Upper lobe of left lung (tissue), 6 donors: ENCODE measurements around the gene R3HDM2. TPM values are rescaled to one million over a fixed set of nuclear protein-coding genes. Genes with fewer than 3 reads are reported as not detected.

ENCODE experiments used
- ATAC-seq, 2 donors: fragments of 200-7000 bp; cut with Tn5 transposase; one replicate each; pipeline ENCODE4 v1.9.1; 2022; ENCODE audit warnings: mild to moderate bottlenecking in 2 of 2, moderate library complexity in 2 of 2; ENCODE audit not compliant: low FRiP score in 2 of 2
- DNase-seq, 2 donors: peaks; one replicate each; pipeline ENCODE4 v3.0.0-alpha.2; 2019 to 2020
- H3K27ac ChIP-seq, 4 donors: fragments of 200-600 bp; sonication (generic); one replicate each; pipeline ENCODE4 v1.5.1; 2016 to 2019
- H3K27me3 ChIP-seq, 4 donors: fragments of 200-600 bp; sonication (generic); one replicate each; pipeline ENCODE4 v1.5.1; 2017 to 2019
- H3K36me3 ChIP-seq, 4 donors: fragments of 200-600 bp; sonication (generic); one replicate each; pipeline ENCODE4 v1.5.1; 2016 to 2019
- H3K4me1 ChIP-seq, 4 donors: fragments of 200-600 bp; sonication (generic); one replicate each; pipeline ENCODE4 v1.5.1; 2018 to 2019
- H3K4me3 ChIP-seq, 4 donors: fragments of 200-600 bp; sonication (generic); one replicate each; pipeline ENCODE4 v1.5.1; 2017 to 2019; ENCODE audit warnings: mild to moderate bottlenecking in 2 of 4, moderate library complexity in 1 of 4
- H3K9me3 ChIP-seq, 4 donors: fragments of 200-600 bp; sonication (generic); one replicate each; pipeline ENCODE4 v1.5.1; 2018 to 2019
- EP300 ChIP-seq, 4 donors: sonication (generic); formaldehyde crosslinking; IDR thresholded peaks; one replicate each; pipeline ENCODE4 v1.5.1; 2017; ENCODE audit warnings: antibody characterized with exemption in 4 of 4, control low read depth in 2 of 4
- POLR2A ChIP-seq, 4 donors: fragments of 450-650 bp; IDR thresholded peaks; one replicate each; pipeline ENCODE4 v1.5.1; 2016 to 2017; ENCODE audit warnings: antibody characterized with exemption in 4 of 4, mild to moderate bottlenecking in 2 of 4
- POLR2AphosphoS5 ChIP-seq, 2 donors: sonication (generic); formaldehyde crosslinking; IDR thresholded peaks; one replicate each; pipeline ENCODE4 v1.5.1; 2017; ENCODE audit warnings: antibody characterized with exemption in 2 of 2
- WGBS, 2 donors: methylation state at CpG; one replicate each; pipeline ENCODE4 v1.1.5; 2017 to 2018; 5-methylcytosine and 5-hydroxymethylcytosine counted together
- total RNA-seq, 6 donors: library from RNA; depleted of rRNA in 4 of 6; stranded (reverse); fragments of >200 nt in 4 of 6; gene quantifications; one replicate each; pipeline versions ENCODE4 v1.1.0 to v1.2.1, GENCODE V29; 2016 to 2021
- TF ChIP-seq, protein P1 (sequence below), 6 experiments: fragments of 450-650 bp in 4 of 6; fragments of 200-600 bp in 2 of 6; sonication (generic) in 2 of 6; IDR thresholded peaks; one replicate each; pipeline ENCODE4 v1.5.1; 2016 to 2019; ENCODE audit warnings: antibody characterized with exemption in 6 of 6
- donor health status: DM: no; HTN: no; CAD: no; lungs with moderate emphysema.
- donor health status: DM: no; HTN: yes; CAD: no; lungs with severe emphysema.

The R3HDM2 gene
- total RNA-seq, 6 donors from 2014 or later = 39.2 to 94.3 (median 59.2) TPM

DNA sequence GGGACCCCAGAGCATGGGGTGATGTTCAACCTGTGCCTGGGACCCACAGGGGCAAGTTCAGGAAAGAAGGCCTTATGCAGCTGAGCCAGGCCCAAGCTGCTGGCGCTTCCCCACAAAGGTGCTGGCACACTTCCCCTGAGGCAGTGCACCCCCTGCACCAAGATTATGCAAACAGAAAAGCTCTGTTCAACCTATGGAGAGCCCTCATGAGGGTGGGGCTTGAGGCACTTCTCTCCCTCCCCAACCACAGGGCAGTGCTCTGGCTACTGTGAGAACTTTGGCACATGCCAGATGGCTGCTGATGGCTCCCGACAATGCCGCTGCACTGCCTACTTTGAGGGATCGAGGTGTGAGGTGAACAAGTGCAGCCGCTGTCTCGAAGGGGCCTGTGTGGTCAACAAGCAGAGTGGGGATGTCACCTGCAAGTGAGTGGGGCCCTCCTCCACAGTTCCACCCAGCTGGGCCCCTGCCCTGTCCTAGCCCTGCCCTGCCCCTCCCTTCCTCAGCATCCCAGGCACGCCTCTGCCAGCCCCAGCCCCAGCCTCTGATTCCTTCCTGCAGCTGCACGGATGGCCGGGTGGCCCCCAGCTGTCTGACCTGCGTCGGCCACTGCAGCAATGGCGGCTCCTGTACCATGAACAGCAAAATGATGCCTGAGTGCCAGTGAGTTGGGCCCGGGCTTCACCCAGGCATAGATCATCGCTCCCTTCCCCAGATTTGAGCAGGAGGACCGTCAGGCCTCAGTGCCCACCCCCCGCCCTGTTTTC is 219.7 kb downstream of the R3HDM2 start:
- H3K9me3 ChIP-seq = no peaks in the 10 kb centered on the region
- ATAC-seq (no peak), DNase-seq (peak in 1 of 2 donors; percentile 72)
- peaks cover 0 to 15% (median 8%) of the 10 kb centered on the region in 4 donors for H3K27me3 ChIP-seq
- TF ChIP-seq EP300 (IDR thresholded peaks at IDR 0.05) (no peak), POLR2A (IDR thresholded peaks at IDR 0.05) (no peak), POLR2AphosphoS5 (IDR thresholded peaks at IDR 0.05) (no peak)
- TF ChIP-seq, protein P1, sequence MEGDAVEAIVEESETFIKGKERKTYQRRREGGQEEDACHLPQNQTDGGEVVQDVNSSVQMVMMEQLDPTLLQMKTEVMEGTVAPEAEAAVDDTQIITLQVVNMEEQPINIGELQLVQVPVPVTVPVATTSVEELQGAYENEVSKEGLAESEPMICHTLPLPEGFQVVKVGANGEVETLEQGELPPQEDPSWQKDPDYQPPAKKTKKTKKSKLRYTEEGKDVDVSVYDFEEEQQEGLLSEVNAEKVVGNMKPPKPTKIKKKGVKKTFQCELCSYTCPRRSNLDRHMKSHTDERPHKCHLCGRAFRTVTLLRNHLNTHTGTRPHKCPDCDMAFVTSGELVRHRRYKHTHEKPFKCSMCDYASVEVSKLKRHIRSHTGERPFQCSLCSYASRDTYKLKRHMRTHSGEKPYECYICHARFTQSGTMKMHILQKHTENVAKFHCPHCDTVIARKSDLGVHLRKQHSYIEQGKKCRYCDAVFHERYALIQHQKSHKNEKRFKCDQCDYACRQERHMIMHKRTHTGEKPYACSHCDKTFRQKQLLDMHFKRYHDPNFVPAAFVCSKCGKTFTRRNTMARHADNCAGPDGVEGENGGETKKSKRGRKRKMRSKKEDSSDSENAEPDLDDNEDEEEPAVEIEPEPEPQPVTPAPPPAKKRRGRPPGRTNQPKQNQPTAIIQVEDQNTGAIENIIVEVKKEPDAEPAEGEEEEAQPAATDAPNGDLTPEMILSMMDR (IDR thresholded peaks at IDR 0.05) = no peak
- H3K36me3 ChIP-seq = peaks cover 0 to 53% (median 26%) of the 10 kb centered on the region in 4 donors
- no peak overlapping the region for H3K4me3 ChIP-seq
- peaks cover 16 to 36% (median 19%) of the 10 kb centered on the region in 4 donors for H3K4me1 ChIP-seq
- 84 to 87% methylated on average over 13 to 16 of the region's 16 CpGs for WGBS, 2 donors
- no peak overlapping the region for H3K27ac ChIP-seq

DNA sequence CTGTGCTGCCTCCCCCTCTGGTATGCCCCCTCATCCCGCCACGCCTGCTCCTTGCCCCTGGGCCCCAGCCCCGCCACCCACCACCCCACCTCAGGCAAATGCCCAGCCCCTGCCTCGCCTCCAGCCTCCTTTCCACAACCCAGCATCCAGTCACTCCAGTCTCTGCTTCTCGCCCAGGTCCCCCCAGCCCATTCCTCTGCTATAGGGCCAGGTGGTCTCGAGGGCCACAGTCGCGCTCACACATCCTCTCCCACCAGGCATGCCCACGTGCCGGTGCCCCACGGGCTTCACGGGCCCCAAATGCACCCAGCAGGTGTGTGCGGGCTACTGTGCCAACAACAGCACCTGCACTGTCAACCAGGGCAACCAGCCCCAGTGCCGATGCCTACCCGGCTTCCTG is 220.4 kb downstream of the R3HDM2 start:
- WGBS, 2 donors = 95 to 97% methylated on average over 13 to 15 of the region's 15 CpGs
- DNase-seq (peak in 1 of 2 donors; percentile 79), ATAC-seq (no peak)
- Histone ChIP-seq H3K36me3 (peaks cover 0 to 60% (median 32%) of the 10 kb centered on the region in 4 donors), H3K9me3 (no peaks in the 10 kb centered on the region), H3K4me1 (peaks cover 12 to 29% (median 14%) of the 10 kb centered on the region in 4 donors), H3K4me3 (no peak overlapping the region), H3K27me3 (peaks cover 0 to 9% (median 4%) of the 10 kb centered on the region in 4 donors), H3K27ac (no peak overlapping the region)
- TF ChIP-seq POLR2A (IDR thresholded peaks at IDR 0.05) (no peak), EP300 (IDR thresholded peaks at IDR 0.05) (no peak), POLR2AphosphoS5 (IDR thresholded peaks at IDR 0.05) (no peak)
- TF ChIP-seq, protein P1 (IDR thresholded peaks at IDR 0.05) = no peak

DNA sequence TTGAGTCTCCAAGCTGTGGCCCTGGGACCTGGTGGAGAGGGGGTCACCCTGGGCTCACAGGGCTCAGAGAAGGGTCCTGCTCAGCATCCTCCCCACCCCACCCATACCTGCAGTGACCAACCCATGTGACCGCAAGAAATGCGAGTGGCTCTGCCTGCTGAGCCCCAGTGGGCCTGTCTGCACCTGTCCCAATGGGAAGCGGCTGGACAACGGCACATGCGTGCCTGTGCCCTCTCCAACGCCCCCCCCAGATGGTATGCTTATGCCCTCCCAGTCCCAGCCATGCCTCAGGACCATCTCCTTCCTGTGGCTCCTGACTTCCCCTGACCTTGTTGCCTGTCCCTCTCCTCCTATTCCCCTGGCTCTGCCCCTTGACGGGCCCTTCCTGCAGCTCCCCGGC is 220.9 kb downstream of the R3HDM2 start:
- Histone ChIP-seq H3K4me1 (peaks cover 12 to 24% (median 14%) of the 10 kb centered on the region in 4 donors), H3K9me3 (no peaks in the 10 kb centered on the region), H3K36me3 (peaks cover 0 to 65% (median 38%) of the 10 kb centered on the region in 4 donors), H3K27ac (no peak overlapping the region), H3K27me3 (peaks cover 0 to 4% (median 1%) of the 10 kb centered on the region in 4 donors), H3K4me3 (no peak overlapping the region)
- TF ChIP-seq POLR2A (IDR thresholded peaks at IDR 0.05) (no peak), EP300 (IDR thresholded peaks at IDR 0.05) (no peak), POLR2AphosphoS5 (IDR thresholded peaks at IDR 0.05) (no peak)
- 77 to 86% methylated on average over 3 to 8 of the region's 8 CpGs for WGBS, 2 donors
- no peak for ATAC-seq
- DNase-seq = peak in 1 of 2 donors; percentile 71

DNA sequence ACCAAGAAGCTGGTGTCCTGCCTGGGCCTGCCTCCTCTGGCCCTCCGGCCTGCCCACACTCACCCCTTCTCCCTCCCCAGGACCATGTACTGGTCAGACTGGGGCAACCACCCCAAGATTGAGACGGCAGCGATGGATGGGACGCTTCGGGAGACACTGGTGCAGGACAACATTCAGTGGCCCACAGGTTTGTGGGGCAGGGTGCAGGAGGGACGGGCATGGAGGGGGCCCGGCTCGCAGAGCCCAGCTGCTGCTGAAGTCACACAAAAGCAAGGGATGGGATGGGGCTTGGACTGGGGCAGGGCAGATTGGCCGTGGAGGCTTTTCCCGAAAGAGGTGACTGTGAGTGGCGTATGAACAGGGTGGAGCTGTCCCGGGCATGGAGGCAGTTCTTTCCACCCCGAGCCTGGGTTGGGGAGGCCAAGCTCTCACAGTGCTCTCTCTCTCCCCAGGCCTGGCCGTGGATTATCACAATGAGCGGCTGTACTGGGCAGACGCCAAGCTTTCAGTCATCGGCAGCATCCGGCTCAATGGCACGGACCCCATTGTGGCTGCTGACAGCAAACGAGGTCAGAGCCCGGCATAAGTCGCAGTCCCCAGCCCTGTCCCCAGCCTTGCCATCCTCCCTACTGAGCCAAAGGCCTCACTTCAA is 222.1 kb downstream of the R3HDM2 start:
- Histone ChIP-seq H3K4me3 (no peak overlapping the region), H3K27ac (no peak overlapping the region), H3K4me1 (peaks cover 4 to 12% (median 7%) of the 10 kb centered on the region in 4 donors), H3K36me3 (peaks cover 0 to 77% (median 46%) of the 10 kb centered on the region in 4 donors), H3K27me3 (no peaks in the 10 kb centered on the region), H3K9me3 (no peaks in the 10 kb centered on the region)
- DNase-seq = peak in 1 of 2 donors; percentile 54
- 77 to 96% methylated on average over 12 to 22 of the region's 22 CpGs for WGBS, 2 donors
- TF ChIP-seq POLR2AphosphoS5 (IDR thresholded peaks at IDR 0.05) (no peak), POLR2A (IDR thresholded peaks at IDR 0.05) (no peak), EP300 (IDR thresholded peaks at IDR 0.05) (no peak)
- TF ChIP-seq, protein P1 (IDR thresholded peaks at IDR 0.05) = no peak
- no peak for ATAC-seq
